G401 (cell line): Measurements from ENCODE around the gene RNF130. TPM values are rescaled to one million over a fixed set of nuclear protein-coding genes. Genes with fewer than 3 reads are reported as not detected.
A peak's percentile ranks its signal among the peaks of the same experiment; 100 is the strongest.

ENCODE experiments used
- DNase-seq: peaks from one replicate; pipeline ENCODE4 v3.0.0-alpha.2; 2015; ENCODE audit warnings: low spot score
- in situ Hi-C: cut with HindIII; loops from 2 replicates; pipeline ENCODE4 v1.10.0; 2016; ENCODE audit warnings: low sequenced_read_pairs, mixed read lengths
- total RNA-seq: library from RNA; depleted of rRNA; stranded (reverse); fragments of >200 nt; shearing (Covaris generic); gene quantifications from 2 replicates; pipeline ENCODE4 v1.2.3, GENCODE V29; 2014; rRNA removed

The RNF130 gene
- total RNA-seq, 1 experiment from 2014 or later, result 54.9 TPM

GRCh38 chr5:179908528-179908927, 163.0 kb downstream of the RNF130 start:
- DNase-seq, result peak; percentile 20
- in situ Hi-C loops, result no loop called here

GRCh38 chr5:179907556-179908324, 163.8 kb downstream of the RNF130 start, which contains the start of gene TBC1D9B:
TBC1D9B (minus strand) TSS chr5:179907897; CDS start chr5:179907821, 76 bp downstream.
- peak; percentile 69 for DNase-seq
- in situ Hi-C loops, result no loop called here

GRCh38 chr5:179906795-179907555, 164.6 kb downstream of the RNF130 start:
- in situ Hi-C loops, result no loop called here
- DNase-seq, result peak; percentile 44

- in situ Hi-C loops, result no loop called here
- peak; percentile 45 for DNase-seq
These were observed 165.2 kb downstream of the RNF130 start for GRCh38 chr5:179906294-179906794.

GRCh38 chr5:179905161-179905560, 166.4 kb downstream of the RNF130 start:
- no peak for DNase-seq
- in situ Hi-C loops, result no loop called here

Other genes starting within 250 kb of the RNF130 start
- 22.0 and 38.5 TPM in 2 replicates for gene MRNIP, start 212.9 kb downstream of the RNF130 start, total RNA-seq
- gene TBC1D9B, start 163.9 kb downstream of the RNF130 start, total RNA-seq, result 47.4 and 58.0 TPM in 2 replicates
- gene RASGEF1C, start 137.5 kb upstream of the RNF130 start, total RNA-seq, result 0.18 TPM in 1 of 2 replicates, not detected in the other
- gene MAPK9, start 220.3 kb upstream of the RNF130 start, total RNA-seq, result 44.2 and 83.2 TPM in 2 replicates